Testis (tissue), 3 donors: ENCODE results near the gene MYO1H. TPM values are rescaled to one million over a fixed set of nuclear protein-coding genes. Genes with fewer than 3 reads are reported as not detected.

Source experiments
- DNase-seq: peaks from one replicate; pipeline ENCODE4 v3.0.0-alpha.2; 2019
- H3K27ac ChIP-seq, 2 donors: fragments of 200-600 bp; sonication (generic); one replicate each; pipeline ENCODE4 v1.5.1; 2019
- H3K27me3 ChIP-seq: fragments of 200-600 bp; sonication (generic); one replicate; pipeline ENCODE4 v1.5.1; 2019
- H3K36me3 ChIP-seq: fragments of 200-600 bp; sonication (generic); one replicate; pipeline ENCODE4 v1.5.1; 2017; ENCODE audit warnings: low read depth; ENCODE audit errors: missing control alignments
- H3K4me1 ChIP-seq: fragments of 200-600 bp; sonication (generic); one replicate; pipeline ENCODE4 v1.5.1; 2019
- H3K4me3 ChIP-seq, 2 donors: fragments of 200-600 bp; sonication (generic); one replicate each; pipeline ENCODE4 v1.5.1; 2017 to 2019
- H3K9me3 ChIP-seq: fragments of 200-600 bp; sonication (generic); one replicate; pipeline ENCODE4 v1.5.1; 2017
- CTCF ChIP-seq, 3 experiments: fragments of 450-650 bp in 2 of 3; fragments of 200-600 bp in 1 of 3; sonication (generic) in 1 of 3; IDR thresholded peaks; one replicate each; pipeline ENCODE4 v1.5.1; 2016 to 2019; ENCODE audit warnings: antibody characterized with exemption in 3 of 3, mild to moderate bottlenecking in 2 of 3, moderate library complexity in 1 of 3
- POLR2A ChIP-seq: fragments of 450-650 bp; IDR thresholded peaks from one replicate; pipeline ENCODE4 v1.6.1; 2017; ENCODE audit warnings: antibody characterized with exemption, mild to moderate bottlenecking, moderate library complexity
- WGBS, 2 donors: methylation state at CpG; one replicate each; pipeline ENCODE4 v1.1.5; 2018; 5-methylcytosine and 5-hydroxymethylcytosine counted together
- intact Hi-C: fragments of 100-400 bp; cut with DNase I; formaldehyde crosslinking; loops from one replicate; pipeline ENCODE4 v1.15.1; 2023; ENCODE audit warnings: low total_unique reads
- polyA plus RNA-seq: library from polyadenylated mRNA; stranded (reverse); fragments of 350-450 nt; fragmentation: Illumina TruSeq; extraction: RNeasy Lipid Tissue Mini Kit (QIAGEN cat#74804); gene quantifications from one replicate; pipeline ENCODE4 v1.2.3, GENCODE V29; 2014; ENCODE audit warnings: low read depth, low replicate concordance; ENCODE audit not compliant: insufficient read depth
- total RNA-seq, 2 donors: library from RNA; depleted of rRNA; stranded (reverse); fragments of >200 nt; gene quantifications; one replicate each; pipeline ENCODE4 v1.2.3, GENCODE V29; 2016

The MYO1H gene
- total and polyA plus RNA-seq, 3 donors from 2014 or later = 1.7 to 3.7 (median 2.9) TPM

GRCh38 chr12:109330282-109331230 lies 17.1 kb upstream of the MYO1H start:
- no peak for TF ChIP-seq CTCF (IDR thresholded peaks at IDR 0.05)
- TF ChIP-seq POLR2A = no peak
- Histone ChIP-seq H3K4me1 (peaks cover 16% of the 10 kb centered on the region), H3K36me3 (no peaks in the 10 kb centered on the region), H3K4me3 (no peak overlapping the region), H3K9me3 (no peaks in the 10 kb centered on the region), H3K27me3 (no peaks in the 10 kb centered on the region), H3K27ac (no peak overlapping the region)
- intact Hi-C loops = no loop called here
- 77% methylated on average over 16 of the region's 16 CpGs for WGBS, 2 donors
- no peak for DNase-seq

DNA sequence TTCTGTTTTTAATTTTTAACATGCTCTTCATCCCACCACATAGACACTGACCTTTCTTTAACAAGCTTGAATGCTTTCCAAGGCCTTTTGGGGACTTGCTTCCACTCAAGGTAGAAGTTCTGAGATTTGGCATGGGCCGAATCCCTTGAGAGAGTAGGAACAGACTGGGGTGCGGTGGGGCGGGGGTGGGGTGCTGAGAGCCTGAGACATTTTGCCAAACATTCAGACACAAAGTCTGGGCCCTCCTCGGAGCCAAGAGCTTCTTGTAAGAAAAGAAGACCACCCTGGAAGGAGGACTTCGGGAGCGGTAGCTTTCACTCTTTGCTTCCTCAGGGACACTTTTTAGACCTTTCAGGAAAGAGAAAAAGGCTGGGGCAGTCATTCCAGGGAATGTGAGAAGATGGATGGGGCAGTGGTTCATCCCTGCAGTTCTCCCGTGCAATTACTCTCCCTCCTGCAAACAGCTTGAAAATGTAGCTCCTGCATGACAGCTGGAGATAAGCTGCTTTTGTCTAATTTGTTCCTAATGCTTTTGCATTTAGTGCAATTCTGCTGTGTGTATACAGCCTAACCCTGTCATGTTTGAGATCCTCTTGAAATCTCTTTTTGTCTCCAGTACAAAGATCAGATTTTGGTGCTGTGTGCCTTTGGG lies 16.3 kb upstream of the MYO1H start:
- Histone ChIP-seq H3K27me3 (no peaks in the 10 kb centered on the region), H3K27ac (no peak overlapping the region), H3K9me3 (no peaks in the 10 kb centered on the region), H3K4me3 (no peak overlapping the region), H3K36me3 (no peaks in the 10 kb centered on the region), H3K4me1 (peaks cover 16% of the 10 kb centered on the region)
- no peak for DNase-seq
- TF ChIP-seq POLR2A = no peak
- no peak for TF ChIP-seq CTCF (IDR thresholded peaks at IDR 0.05)
- 39 to 55% methylated on average over 7 of the region's 7 CpGs for WGBS, 2 donors
- intact Hi-C loops = no loop called here

DNA sequence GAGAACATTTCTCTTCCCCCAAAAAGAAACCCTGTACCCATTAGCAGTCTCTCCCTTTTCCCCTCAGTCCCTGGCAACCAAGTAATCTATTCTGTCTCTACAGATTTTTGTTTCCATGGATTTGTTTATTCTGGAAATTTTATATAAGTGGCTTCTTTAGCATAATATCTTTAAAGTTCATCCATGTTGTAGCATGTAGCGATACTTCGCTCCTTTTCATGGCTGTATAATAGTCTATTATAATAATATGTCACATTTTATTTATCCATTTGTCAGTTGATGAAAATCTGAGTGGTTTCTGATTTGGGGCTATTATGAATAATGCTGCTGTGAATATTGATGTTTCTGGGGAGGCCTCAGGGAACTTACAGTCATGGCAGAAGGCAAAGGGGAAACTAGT lies 12.8 kb upstream of the MYO1H start:
- H3K27me3 ChIP-seq = no peaks in the 10 kb centered on the region
- H3K36me3 ChIP-seq = no peaks in the 10 kb centered on the region
- H3K9me3 ChIP-seq = no peaks in the 10 kb centered on the region
- intact Hi-C loops = no loop called here
- H3K4me3 ChIP-seq = no peak overlapping the region
- WGBS, 2 donors = 96 to 100% methylated on average over 2 of the region's 2 CpGs
- H3K27ac ChIP-seq = no peak overlapping the region
- H3K4me1 ChIP-seq = peaks cover 11% of the 10 kb centered on the region
- no peak for DNase-seq
- no peak for TF ChIP-seq POLR2A
- no peak for TF ChIP-seq CTCF (IDR thresholded peaks at IDR 0.05)

DNA sequence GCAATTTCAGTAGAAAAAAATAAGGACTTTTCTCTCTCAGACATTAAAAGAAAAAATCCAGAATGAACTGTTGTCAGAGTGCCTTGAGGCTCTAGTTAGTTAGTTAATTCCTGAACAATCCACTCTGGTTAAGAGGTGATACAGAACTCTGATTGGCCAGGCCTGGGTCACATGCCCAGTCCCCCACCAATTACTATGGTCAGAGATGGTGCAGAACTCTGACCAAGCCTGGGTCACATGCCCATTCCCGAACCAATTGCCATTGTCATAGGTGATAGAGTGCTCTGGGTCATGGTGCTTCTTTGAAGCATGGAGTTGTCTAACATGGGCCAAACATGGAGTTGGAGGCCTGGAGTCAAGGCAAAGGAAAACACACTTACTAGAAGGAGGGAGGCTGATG lies 11.1 kb upstream of the MYO1H start:
- intact Hi-C loops = no loop called here
- WGBS, 2 donors = 82 to 96% methylated on average over 1 of the region's 1 CpG
- H3K36me3 ChIP-seq = no peaks in the 10 kb centered on the region
- no peak overlapping the region for H3K4me3 ChIP-seq
- no peak for TF ChIP-seq CTCF (IDR thresholded peaks at IDR 0.05)
- TF ChIP-seq POLR2A = no peak
- no peaks in the 10 kb centered on the region for H3K9me3 ChIP-seq
- no peaks in the 10 kb centered on the region for H3K27me3 ChIP-seq
- no peak overlapping the region for H3K27ac ChIP-seq
- no peak for DNase-seq
- peaks cover 7% of the 10 kb centered on the region for H3K4me1 ChIP-seq
